IMR-90 (cell line): ENCODE results near the gene GCG.

ENCODE experiments used
- CTCF ChIP-seq: conservative IDR thresholded peaks from 2 replicates; pipeline ENCODE4 v1.5.1; 2012; ENCODE audit warnings: mild to moderate bottlenecking, low read depth, low read length, improper control_type of control experiment
- MAFK ChIP-seq: IDR thresholded peaks from 2 replicates; pipeline ENCODE4 v1.6.1; 2012; ENCODE audit warnings: low read depth, low read length, improper control_type of control experiment
- MAZ ChIP-seq: IDR thresholded peaks from 2 replicates; pipeline ENCODE4 v1.6.1; 2012; ENCODE audit warnings: low read depth, mild to moderate bottlenecking, low read length, improper control_type of control experiment, moderate library complexity, borderline replicate concordance
- MXI1 ChIP-seq: IDR thresholded peaks from 2 replicates; pipeline ENCODE4 v1.6.1; 2012; ENCODE audit warnings: low read depth, mild to moderate bottlenecking, low read length, moderate library complexity, borderline replicate concordance
- POLR2A ChIP-seq: IDR thresholded peaks from 2 replicates; pipeline ENCODE4 v1.6.1; 2012; ENCODE audit warnings: mild to moderate bottlenecking, low read depth, low read length
- SMC3 ChIP-seq: fragments of 150-350 bp; IDR thresholded peaks from 2 replicates; pipeline ENCODE4 v1.6.1; 2016; ENCODE audit warnings: low read depth, mild to moderate bottlenecking, antibody characterized with exemption, low read length, moderate library complexity
- USF2 ChIP-seq: fragments of 150-350 bp; IDR thresholded peaks from 2 replicates; pipeline ENCODE4 v1.6.1; 2017; ENCODE audit warnings: mild to moderate bottlenecking, antibody characterized with exemption, low read length, low read depth

- TF ChIP-seq CTCF (no peak), MXI1 (no peak), SMC3 (no peak), USF2 (no peak), MAZ (no peak), MAFK (no peak), POLR2A (no peak)
Observed at GRCh38 chr2:162148956-162149355, 3.1 kb downstream of the GCG start.
